Measurements from ENCODE around the gene C1orf174. TPM values are rescaled to one million over a fixed set of nuclear protein-coding genes. Genes with fewer than 3 reads are reported as not detected.

C1orf174 gene
- total and polyA plus RNA-seq, 4 donors, result 10.8 to 19.3 (median 17.6) TPM

- Histone ChIP-seq H3K27me3 (ENCODE audit: control insufficient read depth in 3 of 3, insufficient read depth in 3 of 3, low read length in 2 of 3) (peaks cover 0 to 3% (median 2%) of the 10 kb centered on the region in 3 donors), H3K36me3 (ENCODE audit: control insufficient read depth in 4 of 4, insufficient read depth in 4 of 4, low read length in 4 of 4) (no peaks in the 10 kb centered on the region), H3K9ac (ENCODE audit: insufficient read depth in 1 of 2, low read length in 2 of 2) (no peak overlapping the region), H3K27ac (ENCODE audit: low read depth in 1 of 2, low read length in 1 of 2) (no peak overlapping the region), H3K4me3 (no peak overlapping the region), H3K9me3 (ENCODE audit: control insufficient read depth in 4 of 4, insufficient read depth in 3 of 4, low read length in 3 of 4) (no peaks in the 10 kb centered on the region), H3K4me1 (ENCODE audit: control insufficient read depth in 5 of 5, insufficient read depth in 5 of 5, low read length in 5 of 5) (peaks cover 0 to 11% (median 0%) of the 10 kb centered on the region in 5 donors)
- TF ChIP-seq CTCF (IDR thresholded peaks at IDR 0.05; ENCODE audit: control extremely low read depth, extremely low read depth), result no peak
- DNase-seq (no peak), ATAC-seq (ENCODE audit: insufficient read depth, low FRiP score) (no peak)
- 87 to 93% methylated on average over 38 of the region's 38 CpGs for WGBS, 2 donors
Measured at GRCh38 chr1:3911981-3912808, 12.1 kb upstream of the C1orf174 start.

GRCh38 chr1:3910857-3911845, 11.1 kb upstream of the C1orf174 start:
- peak; percentile 79 to 82 (median 81) for DNase-seq
- 15 to 21% methylated on average over 35 of the region's 35 CpGs for WGBS, 2 donors

GRCh38 chr1:3910049-3910731, 10.1 kb upstream of the C1orf174 start:
- H3K9me3 ChIP-seq (ENCODE audit: control insufficient read depth in 4 of 4, insufficient read depth in 3 of 4, low read length in 3 of 4), result no peaks in the 10 kb centered on the region
- no peak for TF ChIP-seq CTCF (IDR thresholded peaks at IDR 0.05; ENCODE audit: control extremely low read depth, extremely low read depth)
- no peak overlapping the region for H3K27ac ChIP-seq (ENCODE audit: low read depth in 1 of 2, low read length in 1 of 2)
- DNase-seq (no peak), ATAC-seq (ENCODE audit: insufficient read depth, low FRiP score) (no peak)
- WGBS, 2 donors, result 84 to 92% methylated on average over 30 of the region's 30 CpGs
- peaks cover 0 to 3% (median 2%) of the 10 kb centered on the region in 3 donors for H3K27me3 ChIP-seq (ENCODE audit: control insufficient read depth in 3 of 3, insufficient read depth in 3 of 3, low read length in 2 of 3)
- H3K4me1 ChIP-seq (ENCODE audit: control insufficient read depth in 5 of 5, insufficient read depth in 5 of 5, low read length in 5 of 5), result peaks cover 0 to 11% (median 0%) of the 10 kb centered on the region in 5 donors
- no peak overlapping the region for H3K9ac ChIP-seq (ENCODE audit: insufficient read depth in 1 of 2, low read length in 2 of 2)
- H3K36me3 ChIP-seq (ENCODE audit: control insufficient read depth in 4 of 4, insufficient read depth in 4 of 4, low read length in 4 of 4), result no peaks in the 10 kb centered on the region
- H3K4me3 ChIP-seq, result no peak overlapping the region

More at GRCh38 chr1:3910857-3911845, 11.1 kb upstream of the C1orf174 start:
- H3K9me3 ChIP-seq (ENCODE audit: control insufficient read depth in 4 of 4, insufficient read depth in 3 of 4, low read length in 3 of 4), result no peaks in the 10 kb centered on the region
- H3K4me3 ChIP-seq, result no peak overlapping the region
- H3K27me3 ChIP-seq (ENCODE audit: control insufficient read depth in 3 of 3, insufficient read depth in 3 of 3, low read length in 2 of 3), result peaks cover 0 to 3% (median 2%) of the 10 kb centered on the region in 3 donors
- no peak overlapping the region for H3K27ac ChIP-seq (ENCODE audit: low read depth in 1 of 2, low read length in 1 of 2)
- ATAC-seq (ENCODE audit: insufficient read depth, low FRiP score), result peak; percentile 54
- H3K9ac ChIP-seq (ENCODE audit: insufficient read depth in 1 of 2, low read length in 2 of 2), result no peak overlapping the region
- H3K36me3 ChIP-seq (ENCODE audit: control insufficient read depth in 4 of 4, insufficient read depth in 4 of 4, low read length in 4 of 4), result no peaks in the 10 kb centered on the region
- TF ChIP-seq CTCF (IDR thresholded peaks at IDR 0.05; ENCODE audit: control extremely low read depth, extremely low read depth), result peak; percentile 59
- H3K4me1 ChIP-seq (ENCODE audit: control insufficient read depth in 5 of 5, insufficient read depth in 5 of 5, low read length in 5 of 5), result peaks cover 0 to 11% (median 0%) of the 10 kb centered on the region in 5 donors
